KBM-7 (cell line): Measurements from ENCODE around the gene TLE4.
"Not testable (repeated sequence)": the region's sequence is repeated elsewhere in the genome, so short reads cannot be mapped to it uniquely, and the experiment has no call there.

ENCODE experiments used
- DNase-seq: peaks from one replicate; pipeline ENCODE4 v3.0.0-alpha.2; 2015
- in situ Hi-C: fragments of 300-500 bp; cut with MboI; formaldehyde crosslinking; loops from 2 replicates; pipeline ENCODE4 v1.14.3; 2020; ENCODE audit warnings: low sequenced_read_pairs, low pct_unique_long_range_greater_than_20kb, mixed read lengths

Gene TLE4

GRCh38 chr9:79592726-79593493 lies 21.1 kb downstream of the TLE4 start:
- in situ Hi-C loops = no loop called here
- DNase-seq = peak; percentile 80

- DNase-seq = no peak
- in situ Hi-C loops = no loop called here
Observed at GRCh38 chr9:79598562-79599345, 27.0 kb downstream of the TLE4 start.

- in situ Hi-C loops = no loop called here
- DNase-seq = no peak
Observed at GRCh38 chr9:79600466-79600865, 28.7 kb downstream of the TLE4 start.

GRCh38 chr9:79603222-79603920 lies 31.6 kb downstream of the TLE4 start:
- DNase-seq = no peak
- in situ Hi-C loops = no loop called here

GRCh38 chr9:79604149-79604548 lies 32.4 kb downstream of the TLE4 start:
- in situ Hi-C loops = no loop called here
- DNase-seq = no peak

- in situ Hi-C loops = no loop called here
- no peak for DNase-seq
Observed at GRCh38 chr9:79604921-79605562, 33.3 kb downstream of the TLE4 start.

GRCh38 chr9:79606529-79606928 lies 34.8 kb downstream of the TLE4 start:
- in situ Hi-C loops, DNase-seq: not testable (repeated sequence)

GRCh38 chr9:79609468-79610018 lies 37.8 kb downstream of the TLE4 start:
- DNase-seq = no peak
- in situ Hi-C loops = no loop called here

- no peak for DNase-seq
- in situ Hi-C loops = no loop called here
Observed at GRCh38 chr9:79610019-79610631, 38.4 kb downstream of the TLE4 start.

GRCh38 chr9:79610791-79611614 lies 39.2 kb downstream of the TLE4 start:
- peak; percentile 77 for DNase-seq
- in situ Hi-C loops = no loop called here

- no peak for DNase-seq
- in situ Hi-C loops = no loop called here
Observed at GRCh38 chr9:79613145-79613544, 41.4 kb downstream of the TLE4 start.

- in situ Hi-C loops = no loop called here
Observed at GRCh38 chr9:79615038-79615437, 43.3 kb downstream of the TLE4 start.

GRCh38 chr9:79616013-79616412 lies 44.2 kb downstream of the TLE4 start:
- in situ Hi-C loops = no loop called here
- no peak for DNase-seq

More at GRCh38 chr9:79615038-79615437, 43.3 kb downstream of the TLE4 start:
- no peak for DNase-seq

GRCh38 chr9:79616971-79617370 lies 45.2 kb downstream of the TLE4 start:
- in situ Hi-C loops = no loop called here
- DNase-seq = no peak

- in situ Hi-C loops = no loop called here
Observed at GRCh38 chr9:79617395-79617794, 45.6 kb downstream of the TLE4 start.

GRCh38 chr9:79619930-79620329 lies 48.2 kb downstream of the TLE4 start:
- DNase-seq = no peak
- in situ Hi-C loops = no loop called here

More at GRCh38 chr9:79617395-79617794, 45.6 kb downstream of the TLE4 start:
- DNase-seq = no peak

- no peak for DNase-seq
- in situ Hi-C loops = no loop called here
Observed at GRCh38 chr9:79621916-79622575, 50.3 kb downstream of the TLE4 start.
